Panc1 (cell line): ENCODE measurements around the gene DLX3.

Experiments used
- POLR2AphosphoS5 ChIP-seq: IDR thresholded peaks from 2 replicates; pipeline ENCODE4 v1.6.1; 2012; ENCODE audit warnings: mild to moderate bottlenecking, low read depth, low read length, moderate library complexity
- SIN3A ChIP-seq: IDR thresholded peaks from 2 replicates; pipeline ENCODE4 v1.6.1; 2012; ENCODE audit warnings: low read depth, mild to moderate bottlenecking, low read length, moderate library complexity, borderline replicate concordance; ENCODE audit not compliant: insufficient read depth
- TF ChIP-seq, protein P1 (sequence below): fragments of 450-650 bp; IDR thresholded peaks from 2 replicates; pipeline ENCODE4 v1.5.1; 2017; ENCODE audit warnings: mild to moderate bottlenecking
- TF ChIP-seq, protein P2 (sequence below), 2 experiments: IDR thresholded peaks; 2 replicates each; pipeline ENCODE4 v1.6.1; 2011 to 2012; ENCODE audit warnings: low read depth in 2 of 2, control low read depth in 1 of 2, low read length in 1 of 2, mild to moderate bottlenecking in 1 of 2, moderate library complexity in 1 of 2; ENCODE audit not compliant: insufficient read depth in 1 of 2

DNA sequence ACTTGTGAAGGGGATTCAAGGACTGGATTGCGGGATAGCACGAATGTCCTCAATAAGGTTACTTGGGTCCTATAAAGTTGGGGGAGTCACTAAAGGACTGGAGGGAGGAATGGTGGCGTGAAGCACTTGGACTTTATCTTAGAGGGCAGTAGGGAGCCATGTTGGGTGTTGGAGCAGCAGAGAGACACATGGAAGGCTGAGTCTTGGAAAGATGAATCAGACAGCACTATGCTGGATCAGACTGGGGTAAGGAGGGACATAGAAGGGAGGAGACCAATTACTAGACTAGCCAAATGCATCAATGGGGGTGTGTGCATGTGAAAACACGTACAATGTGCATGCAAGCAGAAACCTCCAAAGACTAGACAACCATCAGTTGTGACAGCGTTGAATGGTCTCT is 52.1 kb downstream of the DLX3 start:
- TF ChIP-seq POLR2AphosphoS5, result no peak
- TF ChIP-seq, protein P1, sequence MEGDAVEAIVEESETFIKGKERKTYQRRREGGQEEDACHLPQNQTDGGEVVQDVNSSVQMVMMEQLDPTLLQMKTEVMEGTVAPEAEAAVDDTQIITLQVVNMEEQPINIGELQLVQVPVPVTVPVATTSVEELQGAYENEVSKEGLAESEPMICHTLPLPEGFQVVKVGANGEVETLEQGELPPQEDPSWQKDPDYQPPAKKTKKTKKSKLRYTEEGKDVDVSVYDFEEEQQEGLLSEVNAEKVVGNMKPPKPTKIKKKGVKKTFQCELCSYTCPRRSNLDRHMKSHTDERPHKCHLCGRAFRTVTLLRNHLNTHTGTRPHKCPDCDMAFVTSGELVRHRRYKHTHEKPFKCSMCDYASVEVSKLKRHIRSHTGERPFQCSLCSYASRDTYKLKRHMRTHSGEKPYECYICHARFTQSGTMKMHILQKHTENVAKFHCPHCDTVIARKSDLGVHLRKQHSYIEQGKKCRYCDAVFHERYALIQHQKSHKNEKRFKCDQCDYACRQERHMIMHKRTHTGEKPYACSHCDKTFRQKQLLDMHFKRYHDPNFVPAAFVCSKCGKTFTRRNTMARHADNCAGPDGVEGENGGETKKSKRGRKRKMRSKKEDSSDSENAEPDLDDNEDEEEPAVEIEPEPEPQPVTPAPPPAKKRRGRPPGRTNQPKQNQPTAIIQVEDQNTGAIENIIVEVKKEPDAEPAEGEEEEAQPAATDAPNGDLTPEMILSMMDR, result no peak
- TF ChIP-seq, protein P2, sequence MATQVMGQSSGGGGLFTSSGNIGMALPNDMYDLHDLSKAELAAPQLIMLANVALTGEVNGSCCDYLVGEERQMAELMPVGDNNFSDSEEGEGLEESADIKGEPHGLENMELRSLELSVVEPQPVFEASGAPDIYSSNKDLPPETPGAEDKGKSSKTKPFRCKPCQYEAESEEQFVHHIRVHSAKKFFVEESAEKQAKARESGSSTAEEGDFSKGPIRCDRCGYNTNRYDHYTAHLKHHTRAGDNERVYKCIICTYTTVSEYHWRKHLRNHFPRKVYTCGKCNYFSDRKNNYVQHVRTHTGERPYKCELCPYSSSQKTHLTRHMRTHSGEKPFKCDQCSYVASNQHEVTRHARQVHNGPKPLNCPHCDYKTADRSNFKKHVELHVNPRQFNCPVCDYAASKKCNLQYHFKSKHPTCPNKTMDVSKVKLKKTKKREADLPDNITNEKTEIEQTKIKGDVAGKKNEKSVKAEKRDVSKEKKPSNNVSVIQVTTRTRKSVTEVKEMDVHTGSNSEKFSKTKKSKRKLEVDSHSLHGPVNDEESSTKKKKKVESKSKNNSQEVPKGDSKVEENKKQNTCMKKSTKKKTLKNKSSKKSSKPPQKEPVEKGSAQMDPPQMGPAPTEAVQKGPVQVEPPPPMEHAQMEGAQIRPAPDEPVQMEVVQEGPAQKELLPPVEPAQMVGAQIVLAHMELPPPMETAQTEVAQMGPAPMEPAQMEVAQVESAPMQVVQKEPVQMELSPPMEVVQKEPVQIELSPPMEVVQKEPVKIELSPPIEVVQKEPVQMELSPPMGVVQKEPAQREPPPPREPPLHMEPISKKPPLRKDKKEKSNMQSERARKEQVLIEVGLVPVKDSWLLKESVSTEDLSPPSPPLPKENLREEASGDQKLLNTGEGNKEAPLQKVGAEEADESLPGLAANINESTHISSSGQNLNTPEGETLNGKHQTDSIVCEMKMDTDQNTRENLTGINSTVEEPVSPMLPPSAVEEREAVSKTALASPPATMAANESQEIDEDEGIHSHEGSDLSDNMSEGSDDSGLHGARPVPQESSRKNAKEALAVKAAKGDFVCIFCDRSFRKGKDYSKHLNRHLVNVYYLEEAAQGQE (IDR thresholded peaks at IDR 0.05; ENCODE audit: insufficient read depth in 1 of 2, low read depth in 2 of 2, low read length in 1 of 2), result no peak
- no peak for TF ChIP-seq SIN3A
